Endothelial cell of umbilical vein (primary cell): ENCODE data around the gene OR13A1. TPM values are rescaled to one million over a fixed set of nuclear protein-coding genes. Genes with fewer than 3 reads are reported as not detected.

ENCODE experiments used
- BruUV-seq: library from RNA; stranded (reverse); fragments of 400-500 nt; replicated peaks from 2 replicates; lab custom pipeline; 2021; lab: Mats Ljungman, UMichigan
- CTCF ChIA-PET: fragments of 300-600, 350-600 bp; sonication (Branson Sonifier 250); formaldehyde crosslinking; loops from one replicate; lab custom pipeline; 2021; ENCODE audit warnings: antibody characterized with exemption, inconsistent platforms; lab: Charles Lee
- POLR2A ChIA-PET: fragments of 300-600, 350-600 bp; sonication (Branson Sonifier 250); formaldehyde crosslinking; loops from one replicate; lab custom pipeline; 2021; ENCODE audit warnings: antibody characterized with exemption, inconsistent platforms; lab: Charles Lee
- DNase-seq: peaks from one replicate; pipeline ENCODE4 v3.0.0-alpha.2; 2011; ENCODE audit warnings: low read depth, low spot score
- FAIRE-seq: peaks from 2 replicates; lab custom pipeline; 2011; peaks lifted over from hg19 to GRCh38; lab: Jason Lieb, UNC
- H2AFZ ChIP-seq: 2 replicates; pipeline ENCODE4 v1.6.0; 2012; ENCODE audit warnings: low read depth, low read length, control low read depth, inconsistent platforms
- H3K27ac ChIP-seq: 2 replicates; pipeline ENCODE4 v1.5.1; 2011; ENCODE audit warnings: low read depth, mild to moderate bottlenecking, control low read depth, low read length, moderate library complexity; ENCODE audit not compliant: insufficient read depth
- H3K27me3 ChIP-seq, 2 experiments: 2 replicates each; pipeline versions ENCODE4 v1.6.0 to v1.6.1; 2011; ENCODE audit warnings: low read length in 2 of 2, mixed read lengths in 1 of 2; ENCODE audit not compliant: control insufficient read depth in 2 of 2, insufficient read depth in 2 of 2
- H3K36me3 ChIP-seq, 2 experiments: 2 replicates in 1 of 2; 3 replicates in 1 of 2; pipeline ENCODE4 v1.5.1; 2011; ENCODE audit warnings: low read length in 2 of 2, mild to moderate bottlenecking in 1 of 2, moderate library complexity in 1 of 2; ENCODE audit not compliant: control insufficient read depth in 2 of 2, insufficient read depth in 2 of 2; ENCODE audit errors: extremely low read depth in 1 of 2
- H3K4me1 ChIP-seq: 3 replicates; pipeline ENCODE4 v1.5.1; 2011; ENCODE audit warnings: mild to moderate bottlenecking, low read length; ENCODE audit not compliant: control insufficient read depth, insufficient read depth; ENCODE audit errors: extremely low read depth
- H3K4me2 ChIP-seq: 2 replicates; pipeline ENCODE4 v1.6.1; 2011; ENCODE audit warnings: low read length, control low read depth, mixed read lengths; ENCODE audit not compliant: insufficient read depth
- H3K4me3 ChIP-seq, 3 experiments: fragments of 200-600 bp in 1 of 3; sonication (generic), shearing (Covaris generic) in 1 of 3; replicated peaks in 1 of 3; 2 replicates each; pipeline ENCODE4 v1.5.1; 2011 to 2016; ENCODE audit warnings: control low read depth in 3 of 3, low read length in 3 of 3, mild to moderate bottlenecking in 2 of 3, inconsistent platforms in 1 of 3, low read depth in 1 of 3, moderate library complexity in 1 of 3; ENCODE audit not compliant: insufficient read depth in 1 of 3
- H3K79me2 ChIP-seq: 2 replicates; pipeline ENCODE4 v1.6.0; 2012; ENCODE audit warnings: low read length, inconsistent platforms; ENCODE audit not compliant: control insufficient read depth, insufficient read depth
- H3K9ac ChIP-seq: replicated peaks from 2 replicates; pipeline ENCODE3; 2011; ENCODE audit warnings: low read length, control low read depth; ENCODE audit not compliant: insufficient read depth; ENCODE audit errors: extremely low read depth
- H3K9me1 ChIP-seq: replicated peaks from 3 replicates; pipeline ENCODE4 v1.6.0; 2011; ENCODE audit warnings: mild to moderate bottlenecking, low read length; ENCODE audit not compliant: control insufficient read depth, insufficient read depth; ENCODE audit errors: extremely low read depth
- H3K9me3 ChIP-seq: replicated peaks from 2 replicates; pipeline ENCODE4 v1.5.1; 2012; ENCODE audit warnings: low read length, inconsistent platforms; ENCODE audit not compliant: control insufficient read depth, insufficient read depth
- H4K20me1 ChIP-seq: replicated peaks from 2 replicates; pipeline ENCODE3; 2011; ENCODE audit warnings: mild to moderate bottlenecking, low read length; ENCODE audit not compliant: control insufficient read depth, insufficient read depth; ENCODE audit errors: extremely low read depth
- CTCF ChIP-seq, 2 donors: IDR thresholded peaks; 1 replicate in 1 of 2; 2 replicates in 1 of 2; pipeline ENCODE4 v1.5.1; 2011; ENCODE audit warnings: low read length in 2 of 2, mild to moderate bottlenecking in 2 of 2, moderate library complexity in 2 of 2, control low read depth in 1 of 2, inconsistent platforms in 1 of 2, low read depth in 1 of 2; ENCODE audit not compliant: insufficient read depth in 1 of 2; ENCODE audit errors: extremely low read depth in 1 of 2
- EZH2 ChIP-seq: IDR thresholded peaks from 2 replicates; pipeline ENCODE4 v1.6.1; 2012; ENCODE audit warnings: borderline replicate concordance, low read depth, mild to moderate bottlenecking, moderate library complexity, low read length, inconsistent platforms; ENCODE audit not compliant: severe bottlenecking
- FOS ChIP-seq: IDR thresholded peaks from 2 replicates; pipeline ENCODE4 v1.6.1; 2011; ENCODE audit warnings: mild to moderate bottlenecking, low read length, moderate library complexity, borderline replicate concordance; ENCODE audit not compliant: insufficient read depth
- GATA2 ChIP-seq: IDR thresholded peaks from 2 replicates; pipeline ENCODE4 v1.7.0; 2011; ENCODE audit warnings: low read depth, mild to moderate bottlenecking, moderate library complexity, mixed read lengths, low read length; ENCODE audit not compliant: insufficient read length, insufficient read depth
- JUN ChIP-seq: IDR thresholded peaks from 2 replicates; pipeline ENCODE4 v1.6.1; 2011; ENCODE audit warnings: borderline replicate concordance, low read depth; ENCODE audit not compliant: insufficient read length, insufficient read depth
- MAX ChIP-seq: IDR thresholded peaks from 2 replicates; pipeline ENCODE4 v1.6.1; 2011; ENCODE audit not compliant: insufficient read depth, insufficient read length
- MYC ChIP-seq: IDR thresholded peaks from one replicate; pipeline ENCODE4 v1.6.1; 2011; ENCODE audit warnings: mild to moderate bottlenecking, low read depth, low read length
- POLR2A ChIP-seq: IDR thresholded peaks from 2 replicates; pipeline ENCODE4 v1.6.1; 2012; ENCODE audit warnings: low read depth, mild to moderate bottlenecking, control low read depth, low read length
- POLR2AphosphoS5 ChIP-seq: IDR thresholded peaks from 2 replicates; pipeline ENCODE4 v1.6.1; 2012; ENCODE audit warnings: low read depth, mild to moderate bottlenecking, control low read depth, low read length, moderate library complexity; ENCODE audit not compliant: insufficient read depth
- dilution Hi-C: fragments of 300-500 bp; cut with MboI; formaldehyde crosslinking; loops from one replicate; pipeline ENCODE4 v1.15.0; 2019; ENCODE audit warnings: low sequenced_read_pairs; ENCODE audit not compliant: extremely low pct_ligation_motif_present
- intact Hi-C: fragments of 100-400 bp; cut with micrococcal nuclease; formaldehyde crosslinking; loops from one replicate; pipeline ENCODE4 v1.10.0; 2022
- polyA plus RNA-seq, 4 experiments: library from polyadenylated mRNA; depleted of rRNA in 3 of 4; stranded (reverse) in 3 of 4; unstranded in 1 of 4; fragments of >200 nt; gene quantifications; 2 replicates each; pipeline versions ENCODE4 v1.2.1 to v1.2.3, GENCODE V29; 2011 to 2012; ENCODE audit warnings: missing spikeins in 1 of 4
- total RNA-seq: library from RNA; stranded (reverse); gene quantifications from 2 replicates; pipeline ENCODE4 v1.2.3, GENCODE V29; 2021

OR13A1 gene
- total and polyA plus RNA-seq, 2 donors (not counting 3 experiments of a cell fraction or from before 2014, with no cell fraction given), result not detected

- no TSS peak for BruUV-seq
- intact Hi-C loops, result no loop called here
- Histone ChIP-seq H3K79me2 (no peaks in the 10 kb centered on the region), H3K4me2 (no peak overlapping the region), H3K27ac (no peak overlapping the region), H3K9ac (no peak overlapping the region), H2AFZ (no peak overlapping the region), H3K4me3 (no peak overlapping the region), H3K27me3 (peaks cover 6% of the 10 kb centered on the region in 2 experiments), H3K9me3 (no peaks in the 10 kb centered on the region), H3K4me1 (no peaks in the 10 kb centered on the region), H4K20me1 (no peaks in the 10 kb centered on the region), H3K36me3 (no peaks in the 10 kb centered on the region), H3K9me1 (no peaks in the 10 kb centered on the region)
- DNase-seq, result no peak
- POLR2A ChIA-PET, result no interaction called here
- TF ChIP-seq GATA2 (no peak), EZH2 (no peak), CTCF (IDR thresholded peaks at IDR 0.05; ENCODE audit: extremely low read depth in 1 of 2, insufficient read depth in 1 of 2, low read depth in 1 of 2, low read length in 2 of 2) (no peak), JUN (no peak), POLR2AphosphoS5 (no peak), MYC (no peak), FOS (no peak), MAX (no peak), POLR2A (no peak)
- FAIRE-seq, result no peak
- dilution Hi-C loops, result no loop called here
- CTCF ChIA-PET, result no interaction called here
Observed at GRCh38 chr10:45286980-45287379, 28.4 kb downstream of the OR13A1 start.
